ENCODE data around the gene ZNF880.
"Not testable (repeated sequence)": the region's sequence is repeated elsewhere in the genome, so short reads cannot be mapped to it uniquely, and the experiment has no call there.

The ZNF880 gene

GRCh38 chr19:52369559-52370340 lies at the start of gene ZNF880:
Gene ZNF880 (plus strand): TSS chr19:52369923. CDS start chr19:52369966, 43 bp downstream.
- peak; percentile 94 for FAIRE-seq

- FAIRE-seq: no peak
Observed at GRCh38 chr19:52322429-52322828, 47.3 kb upstream of the ZNF880 start.

GRCh38 chr19:52331757-52332156 lies 38.0 kb upstream of the ZNF880 start:
- no peak for FAIRE-seq

- FAIRE-seq: no peak
Observed at GRCh38 chr19:52335768-52336116, 34.0 kb upstream of the ZNF880 start.

GRCh38 chr19:52336117-52336790 lies 33.5 kb upstream of the ZNF880 start, which contains the start of gene ZNF610:
Gene ZNF610 (plus strand): TSS chr19:52336243. CDS start chr19:52349173, 12,930 bp downstream.
- FAIRE-seq: peak; percentile 15

- no peak for FAIRE-seq
Observed at GRCh38 chr19:52336791-52337381, 32.8 kb upstream of the ZNF880 start.

- FAIRE-seq: not testable (repeated sequence)
Observed at GRCh38 chr19:52339022-52339421, 30.7 kb upstream of the ZNF880 start.

GRCh38 chr19:52343548-52343947 lies 26.2 kb upstream of the ZNF880 start:
- no peak for FAIRE-seq

GRCh38 chr19:52345162-52345561 lies 24.6 kb upstream of the ZNF880 start:
- no peak for FAIRE-seq

GRCh38 chr19:52351512-52351911 lies 18.2 kb upstream of the ZNF880 start:
- FAIRE-seq: no peak

GRCh38 chr19:52366414-52366824 lies 3.3 kb upstream of the ZNF880 start:
- no peak for FAIRE-seq

- no peak for FAIRE-seq
Observed at GRCh38 chr19:52370341-52370710, 603 bp downstream of the ZNF880 start.

GRCh38 chr19:52391135-52391534 lies 21.4 kb downstream of the ZNF880 start:
- FAIRE-seq: no peak

GRCh38 chr19:52397310-52398080 lies 27.8 kb downstream of the ZNF880 start, which contains the start of gene ZNF528:
Gene ZNF528 (plus strand): TSS chr19:52397849. CDS start chr19:52402014, 4,165 bp downstream.
- peak; percentile 90 for FAIRE-seq

GRCh38 chr19:52398081-52398441 lies 28.3 kb downstream of the ZNF880 start:
- no peak for FAIRE-seq

- no peak for FAIRE-seq
Observed at GRCh38 chr19:52410276-52410675, 40.6 kb downstream of the ZNF880 start.

- FAIRE-seq: no peak
Observed at GRCh38 chr19:52415711-52416110, 46.0 kb downstream of the ZNF880 start.

- no peak for FAIRE-seq
Observed at GRCh38 chr19:52428937-52429336, 59.2 kb downstream of the ZNF880 start, which contains the start of gene ZNF534. Gene ZNF534 (plus strand): TSS chr19:52429148. CDS start chr19:52431475, 2,327 bp downstream.

Measured in endometrium (tissue), 2 donors.